Mononuclear cell (primary cell): ENCODE data around the gene ANKRD26. TPM values are rescaled to one million over a fixed set of nuclear protein-coding genes. Genes with fewer than 3 reads are reported as not detected.

Source experiments
- H3K27me3 ChIP-seq: 2 replicates; pipeline ENCODE4 v1.6.0; 2011; ENCODE audit warnings: low read length, control low read depth; ENCODE audit not compliant: insufficient read depth
- H3K4me1 ChIP-seq: 2 replicates; pipeline ENCODE4 v1.5.1; 2011; ENCODE audit warnings: mild to moderate bottlenecking, low read length, control low read depth; ENCODE audit not compliant: insufficient read depth
- H3K4me3 ChIP-seq: 2 replicates; pipeline ENCODE4 v1.5.1; 2011; ENCODE audit warnings: mild to moderate bottlenecking, low read length, moderate library complexity
- H3K9me3 ChIP-seq: 2 replicates; pipeline ENCODE4 v1.5.1; 2011; ENCODE audit warnings: low read depth, mild to moderate bottlenecking, control low read depth, low read length
- total RNA-seq: library from RNA; depleted of rRNA; stranded (reverse); fragments of >200 nt; gene quantifications from one replicate; pipeline ENCODE4 v1.2.3, GENCODE V29; 2012

The ANKRD26 gene
- total RNA-seq, 1 donor: 6.3 TPM

- H3K4me1 ChIP-seq: no peaks in the 10 kb centered on the region
- no peak overlapping the region for H3K4me3 ChIP-seq
- no peaks in the 10 kb centered on the region for H3K27me3 ChIP-seq
- no peaks in the 10 kb centered on the region for H3K9me3 ChIP-seq
Observed at GRCh38 chr10:26977635-26978034, 122.7 kb downstream of the ANKRD26 start.

GRCh38 chr10:26970667-26971066 is 129.6 kb downstream of the ANKRD26 start:
- Histone ChIP-seq H3K4me3 (no peak overlapping the region), H3K9me3 (no peaks in the 10 kb centered on the region), H3K27me3 (no peaks in the 10 kb centered on the region), H3K4me1 (no peaks in the 10 kb centered on the region)

- Histone ChIP-seq H3K4me1 (no peaks in the 10 kb centered on the region), H3K27me3 (no peaks in the 10 kb centered on the region), H3K9me3 (no peaks in the 10 kb centered on the region), H3K4me3 (no peak overlapping the region)
Observed at GRCh38 chr10:26969145-26969926, 131.0 kb downstream of the ANKRD26 start.

- no peak overlapping the region for H3K4me3 ChIP-seq
- no peaks in the 10 kb centered on the region for H3K9me3 ChIP-seq
- H3K4me1 ChIP-seq: no peaks in the 10 kb centered on the region
- no peaks in the 10 kb centered on the region for H3K27me3 ChIP-seq
Observed at GRCh38 chr10:26962835-26963234, 137.5 kb downstream of the ANKRD26 start.

- no peaks in the 10 kb centered on the region for H3K27me3 ChIP-seq
- no peak overlapping the region for H3K4me3 ChIP-seq
- no peaks in the 10 kb centered on the region for H3K4me1 ChIP-seq
- no peaks in the 10 kb centered on the region for H3K9me3 ChIP-seq
Observed at GRCh38 chr10:26960308-26960707, 140.0 kb downstream of the ANKRD26 start.

- H3K4me3 ChIP-seq: no peak overlapping the region
- no peaks in the 10 kb centered on the region for H3K9me3 ChIP-seq
- H3K27me3 ChIP-seq: no peaks in the 10 kb centered on the region
- no peaks in the 10 kb centered on the region for H3K4me1 ChIP-seq
Observed at GRCh38 chr10:26959841-26960240, 140.5 kb downstream of the ANKRD26 start.

Other genes with a start within 250 kb of the ANKRD26 start
- 100 TPM for gene ABI1, start 239.5 kb downstream of the ANKRD26 start, total RNA-seq
- gene YME1L1, start 53.9 kb upstream of the ANKRD26 start, total RNA-seq: 152 TPM
- 26.8 TPM for gene MASTL, start 54.9 kb upstream of the ANKRD26 start, total RNA-seq
- 35.8 TPM for gene ACBD5, start 140.3 kb upstream of the ANKRD26 start, total RNA-seq